SU-DHL-6 (cell line): ENCODE results near the gene CRCP.

ENCODE experiments used
- H2AFZ ChIP-seq: fragments of 200-600 bp; sonication (generic); 2 replicates; pipeline ENCODE4 v1.6.1; 2014; ENCODE audit warnings: low read depth, mild to moderate bottlenecking, moderate library complexity, mixed read lengths, antibody characterized with exemption, low read length; ENCODE audit not compliant: severe bottlenecking
- H3F3A ChIP-seq: fragments of 200-600 bp; shearing (Covaris generic); 2 replicates; pipeline ENCODE4 v1.6.0; 2016; ENCODE audit warnings: antibody characterized with exemption, mild to moderate bottlenecking; ENCODE audit not compliant: insufficient read depth
- H3K27ac ChIP-seq: fragments of 200-600 bp; sonication (generic); 2 replicates; pipeline ENCODE4 v1.5.1; 2016; ENCODE audit warnings: low read depth, mild to moderate bottlenecking, low read length, moderate library complexity, mixed read lengths
- H3K27me3 ChIP-seq: fragments of 200-600 bp; sonication (generic), shearing (Covaris generic); 2 replicates; pipeline ENCODE4 v1.6.0; 2014; ENCODE audit warnings: mild to moderate bottlenecking, low read length
- H3K36me3 ChIP-seq: fragments of 200-600 bp; sonication (generic); 2 replicates; pipeline ENCODE4 v1.6.1; 2014; ENCODE audit warnings: mild to moderate bottlenecking, low read length, mixed read lengths
- H3K4me2 ChIP-seq: fragments of 300-600, 200-600 bp; shearing (Covaris generic), sonication (generic); 2 replicates; pipeline ENCODE4 v1.6.0; 2014; ENCODE audit warnings: low read length, low read depth, mild to moderate bottlenecking; ENCODE audit not compliant: poor library complexity, severe bottlenecking
- H3K4me3 ChIP-seq: fragments of 200-600 bp; sonication (generic); 2 replicates; pipeline ENCODE4 v1.5.1; 2014; ENCODE audit warnings: antibody characterized with exemption, low read length, mild to moderate bottlenecking, mixed read lengths; ENCODE audit not compliant: insufficient read depth, poor library complexity, severe bottlenecking
- H3K79me2 ChIP-seq: fragments of 200-600 bp; sonication (generic); 2 replicates; pipeline ENCODE4 v1.6.1; 2014; ENCODE audit warnings: mild to moderate bottlenecking, low read length, moderate library complexity; ENCODE audit not compliant: insufficient read depth
- H3K9ac ChIP-seq: fragments of 200-600 bp; sonication (generic); 2 replicates; pipeline ENCODE4 v1.7.0; 2014; ENCODE audit warnings: mild to moderate bottlenecking, low read length
- H3K9me2 ChIP-seq: fragments of 200-600 bp; sonication (generic); replicated peaks from 2 replicates; pipeline ENCODE4 v1.6.1; 2014; ENCODE audit warnings: low read length; ENCODE audit not compliant: insufficient read depth
- H3K9me3 ChIP-seq: fragments of 200-600 bp; sonication (generic); 2 replicates; pipeline ENCODE4 v1.6.1; 2014; ENCODE audit warnings: low read length, mixed read lengths; ENCODE audit not compliant: insufficient read depth
- H4K20me1 ChIP-seq: fragments of 200-600 bp; sonication (generic); 2 replicates; pipeline ENCODE4 v1.6.1; 2014; ENCODE audit warnings: low read depth, mild to moderate bottlenecking, antibody characterized with exemption, low read length, moderate library complexity, mixed read lengths
- EZH2phosphoT487 ChIP-seq: fragments of 200-600 bp; sonication (generic), shearing (Covaris generic); conservative IDR thresholded peaks from 2 replicates; pipeline ENCODE4 v1.6.1; 2018; ENCODE audit warnings: mild to moderate bottlenecking, antibody characterized with exemption, low read length, moderate library complexity, mixed read lengths
- TF ChIP-seq, protein P1 (sequence below): fragments of 200-600 bp; sonication (generic); IDR thresholded peaks from one replicate; pipeline ENCODE4 v1.5.1; 2017; ENCODE audit warnings: antibody characterized with exemption, mild to moderate bottlenecking, low read length, moderate library complexity; ENCODE audit not compliant: insufficient read depth, poor library complexity, severe bottlenecking

Gene CRCP

DNA sequence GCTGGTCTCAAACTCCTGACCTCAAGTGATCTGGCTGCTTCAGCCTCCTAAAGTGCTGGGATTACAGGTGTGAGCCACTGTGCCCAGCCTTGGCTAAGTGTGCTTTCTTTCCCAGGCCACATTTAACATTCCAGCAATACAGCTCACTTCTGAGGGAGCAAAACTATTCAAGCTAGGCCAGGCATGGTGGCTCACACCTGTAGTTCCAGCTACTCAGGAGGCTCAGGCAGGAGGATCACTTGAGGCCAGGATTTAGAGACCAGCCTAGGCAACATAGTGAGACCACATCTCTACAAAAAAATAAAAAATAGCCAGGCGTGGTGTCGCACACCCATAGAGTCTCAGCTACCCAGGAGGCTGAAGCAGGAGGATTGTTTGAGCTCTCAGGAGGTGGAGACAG, 67.2 kb downstream of the CRCP start:
- Histone ChIP-seq H3K36me3 (no peaks in the 10 kb centered on the region), H3K4me2 (no peak overlapping the region), H3K27ac (no peak overlapping the region), H3K4me3 (no peak overlapping the region), H3K9me3 (no peaks in the 10 kb centered on the region), H4K20me1 (no peaks in the 10 kb centered on the region), H3K9me2 (no peaks in the 10 kb centered on the region), H3K27me3 (no peaks in the 10 kb centered on the region), H2AFZ (no peak overlapping the region), H3F3A (no peaks in the 10 kb centered on the region), H3K9ac (no peak overlapping the region), H3K79me2 (no peaks in the 10 kb centered on the region)
- TF ChIP-seq EZH2phosphoT487: no peak
- TF ChIP-seq, protein P1, sequence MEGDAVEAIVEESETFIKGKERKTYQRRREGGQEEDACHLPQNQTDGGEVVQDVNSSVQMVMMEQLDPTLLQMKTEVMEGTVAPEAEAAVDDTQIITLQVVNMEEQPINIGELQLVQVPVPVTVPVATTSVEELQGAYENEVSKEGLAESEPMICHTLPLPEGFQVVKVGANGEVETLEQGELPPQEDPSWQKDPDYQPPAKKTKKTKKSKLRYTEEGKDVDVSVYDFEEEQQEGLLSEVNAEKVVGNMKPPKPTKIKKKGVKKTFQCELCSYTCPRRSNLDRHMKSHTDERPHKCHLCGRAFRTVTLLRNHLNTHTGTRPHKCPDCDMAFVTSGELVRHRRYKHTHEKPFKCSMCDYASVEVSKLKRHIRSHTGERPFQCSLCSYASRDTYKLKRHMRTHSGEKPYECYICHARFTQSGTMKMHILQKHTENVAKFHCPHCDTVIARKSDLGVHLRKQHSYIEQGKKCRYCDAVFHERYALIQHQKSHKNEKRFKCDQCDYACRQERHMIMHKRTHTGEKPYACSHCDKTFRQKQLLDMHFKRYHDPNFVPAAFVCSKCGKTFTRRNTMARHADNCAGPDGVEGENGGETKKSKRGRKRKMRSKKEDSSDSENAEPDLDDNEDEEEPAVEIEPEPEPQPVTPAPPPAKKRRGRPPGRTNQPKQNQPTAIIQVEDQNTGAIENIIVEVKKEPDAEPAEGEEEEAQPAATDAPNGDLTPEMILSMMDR: no peak

DNA sequence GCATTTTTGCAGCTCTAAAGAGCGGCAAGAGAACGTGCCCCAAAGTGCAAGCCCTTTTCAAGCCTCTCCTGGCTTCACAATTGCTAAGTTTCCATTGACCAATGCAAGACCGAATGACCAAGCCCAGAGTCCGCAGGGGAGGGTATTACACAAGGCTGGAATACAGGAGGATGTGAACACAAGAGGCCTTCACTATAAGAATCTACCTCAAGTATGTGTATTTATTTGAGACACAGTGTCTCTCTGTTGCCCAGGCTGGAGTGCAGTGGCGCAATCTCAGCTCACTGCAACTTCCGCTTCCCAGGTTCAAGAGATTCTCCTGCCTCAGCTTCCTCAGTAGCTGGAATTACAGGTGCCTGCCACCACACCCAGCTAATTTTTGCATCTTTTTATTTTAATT, 68.3 kb downstream of the CRCP start:
- Histone ChIP-seq H3K9me3 (no peaks in the 10 kb centered on the region), H3K36me3 (no peaks in the 10 kb centered on the region), H3K4me3 (no peak overlapping the region), H2AFZ (no peak overlapping the region), H3F3A (no peaks in the 10 kb centered on the region), H3K27ac (no peak overlapping the region), H3K4me2 (no peak overlapping the region), H3K79me2 (no peaks in the 10 kb centered on the region), H3K27me3 (no peaks in the 10 kb centered on the region), H4K20me1 (no peaks in the 10 kb centered on the region), H3K9me2 (no peaks in the 10 kb centered on the region), H3K9ac (no peak overlapping the region)
- TF ChIP-seq, protein P1: no peak
- no peak for TF ChIP-seq EZH2phosphoT487

- Histone ChIP-seq H3K9me2 (no peaks in the 10 kb centered on the region), H3K4me2 (no peak overlapping the region), H3K79me2 (no peaks in the 10 kb centered on the region), H2AFZ (no peak overlapping the region), H3F3A (no peaks in the 10 kb centered on the region), H3K9me3 (no peaks in the 10 kb centered on the region), H3K27me3 (no peaks in the 10 kb centered on the region), H3K9ac (no peak overlapping the region), H3K4me3 (no peak overlapping the region), H3K27ac (no peak overlapping the region), H3K36me3 (no peaks in the 10 kb centered on the region), H4K20me1 (no peaks in the 10 kb centered on the region)
- TF ChIP-seq EZH2phosphoT487: no peak
- TF ChIP-seq, protein P1: no peak
Measured at GRCh38 chr7:66183700-66184099, 69.1 kb downstream of the CRCP start.
